Heart right ventricle (tissue), 16 donors: Measurements from ENCODE around the gene ARHGEF12. TPM values are rescaled to one million over a fixed set of nuclear protein-coding genes. Genes with fewer than 3 reads are reported as not detected.
A peak's percentile ranks its signal among the peaks of the same experiment; 100 is the strongest.

ENCODE experiments used
- ATAC-seq, 8 donors: fragments of 200-7000 bp; cut with Tn5 transposase; one replicate each; pipeline ENCODE4 v1.9.1; 2020; ENCODE audit warnings: mild to moderate bottlenecking in 8 of 8, moderate library complexity in 8 of 8, moderate number of reproducible peaks in 1 of 8
- DNase-seq, 2 donors: peaks; one replicate each; pipeline ENCODE4 v3.0.0-alpha.2; 2020
- H3K27ac ChIP-seq, 10 donors: fragments of 200-600 bp; sonication (generic) in 2 of 10; one replicate each; pipeline versions ENCODE4 v1.5.0 to v1.8.0; 2020 to 2022; ENCODE audit warnings: mild to moderate bottlenecking in 3 of 10
- H3K27me3 ChIP-seq, 7 donors: fragments of 200-600 bp; one replicate each; pipeline ENCODE4 v1.8.0; 2021 to 2022; ENCODE audit warnings: mild to moderate bottlenecking in 2 of 7
- H3K36me3 ChIP-seq, 9 donors: fragments of 200-600 bp; sonication (generic) in 1 of 9; one replicate each; pipeline versions ENCODE4 v1.5.0 to v1.8.0; 2020 to 2022; ENCODE audit warnings: mild to moderate bottlenecking in 2 of 9
- H3K4me1 ChIP-seq, 9 donors: fragments of 200-600 bp; sonication (generic) in 1 of 9; one replicate each; pipeline versions ENCODE4 v1.5.0 to v1.8.0; 2020 to 2022; ENCODE audit warnings: mild to moderate bottlenecking in 4 of 9
- H3K4me3 ChIP-seq, 10 donors: fragments of 200-600 bp; sonication (generic) in 2 of 10; one replicate each; pipeline versions ENCODE4 v1.5.0 to v1.8.0; 2020 to 2022; ENCODE audit warnings: mild to moderate bottlenecking in 7 of 10, moderate library complexity in 2 of 10
- H3K9me3 ChIP-seq, 11 donors: fragments of 200-600 bp in 10 of 11; sonication (generic) in 2 of 11; one replicate each; pipeline versions ENCODE4 v1.5.0 to v1.8.0; 2013 to 2022; ENCODE audit warnings: mild to moderate bottlenecking in 2 of 11, control low read depth in 1 of 11, moderate library complexity in 1 of 11
- WGBS, 2 donors: extraction: QIAGEN DNeasy Blood & Tissue Kit; methylation state at CpG; one replicate each; pipeline ENCODE4 v1.1.7; 2013; ENCODE audit warnings: inconsistent platforms in 1 of 2; 5-methylcytosine and 5-hydroxymethylcytosine counted together
- intact Hi-C, 10 donors: fragments of 100-400 bp; cut with DNase I; formaldehyde crosslinking; loops; one replicate each; pipeline versions ENCODE4 v1.11.1 to v1.14.2; 2022
- polyA plus RNA-seq, 2 donors: library from polyadenylated mRNA; stranded (reverse); fragments of 200-250 nt; gene quantifications; one replicate each; pipeline ENCODE4 v1.2.3, GENCODE V29; 2013
- total RNA-seq, 10 donors: library from RNA; stranded (reverse); fragmentation: NEBNext Ultra II Directional in 3 of 10; extraction: Animal tissue kit (Norgen Biotek cat#: 25700) in 3 of 10; gene quantifications; one replicate each; pipeline versions ENCODE4 v1.2.1 to v1.2.4, GENCODE V29; 2021 to 2023
- TF ChIP-seq, protein P1 (sequence below), 9 donors: fragments of 200-600 bp; sonication (generic) in 2 of 9; IDR thresholded peaks; one replicate each; pipeline versions ENCODE4 v1.5.0 to v1.8.0; 2021 to 2022; ENCODE audit warnings: antibody characterized with exemption in 9 of 9, mild to moderate bottlenecking in 5 of 9, moderate library complexity in 1 of 9
- donor health status: Arrhythmogenic right ventricular cardiomyopathy.
- donor health status: ischemic (EF 13 %, LVEDD 7.1; RV severe dilation, severe dysfunction).
- donor health status: healthy with polysubstance abuse.
- donor health status: DM: no; HTN: yes; CAD: no.
- donor health status: DM: no; HTN: no; CAD: no.
- donor health status: ischemic (EF 25% LVEDD 6.9; RV normal size, moderate dysfunction).
- donor health status: ischemic (EF 25% LVEDD 5.7; RV mildly dilated, moderate dysfunction).
- donor health status: healthy.
- donor health status: DM: yes; HTN: yes; CAD: no.
- donor health status: Ischemic cardiomyopathy.
- donor health status: ischemic (EF 35%, LVEDD 5.7; RV mildly dilated, moderate dysfunction).
- donor health status: nonischemic (EF 11% LVEDD 7.7; RV severe dilation, severe dysfunction).
- donor health status: DM: yes; HTN: yes; CAD: no.
- donor health status: PGD.
- donor health status: ischemic (EF 29% LVEDD 5.4; RV normal size, mild dysfunction).
- donor health status: nonischemic (EF 23%, LVEDD 6.1; RV moderate dilation, normal function).

Gene ARHGEF12
- total and polyA plus RNA-seq, 12 donors = 20.0 to 155 (median 110) TPM

GRCh38 chr11:120357620-120358019 lies 21.4 kb downstream of the ARHGEF12 start:
- ATAC-seq (no peak), DNase-seq (no peak)
- Histone ChIP-seq H3K27ac (no peak overlapping the region), H3K4me3 (no peak overlapping the region), H3K36me3 (no peaks in the 10 kb centered on the region), H3K27me3 (peaks cover 0 to 88% (median 0%) of the 10 kb centered on the region in 7 donors), H3K9me3 (no peaks in the 10 kb centered on the region), H3K4me1 (peaks cover 0 to 98% (median 73%) of the 10 kb centered on the region in 9 donors)
- intact Hi-C loops = no loop called here
- TF ChIP-seq, protein P1, sequence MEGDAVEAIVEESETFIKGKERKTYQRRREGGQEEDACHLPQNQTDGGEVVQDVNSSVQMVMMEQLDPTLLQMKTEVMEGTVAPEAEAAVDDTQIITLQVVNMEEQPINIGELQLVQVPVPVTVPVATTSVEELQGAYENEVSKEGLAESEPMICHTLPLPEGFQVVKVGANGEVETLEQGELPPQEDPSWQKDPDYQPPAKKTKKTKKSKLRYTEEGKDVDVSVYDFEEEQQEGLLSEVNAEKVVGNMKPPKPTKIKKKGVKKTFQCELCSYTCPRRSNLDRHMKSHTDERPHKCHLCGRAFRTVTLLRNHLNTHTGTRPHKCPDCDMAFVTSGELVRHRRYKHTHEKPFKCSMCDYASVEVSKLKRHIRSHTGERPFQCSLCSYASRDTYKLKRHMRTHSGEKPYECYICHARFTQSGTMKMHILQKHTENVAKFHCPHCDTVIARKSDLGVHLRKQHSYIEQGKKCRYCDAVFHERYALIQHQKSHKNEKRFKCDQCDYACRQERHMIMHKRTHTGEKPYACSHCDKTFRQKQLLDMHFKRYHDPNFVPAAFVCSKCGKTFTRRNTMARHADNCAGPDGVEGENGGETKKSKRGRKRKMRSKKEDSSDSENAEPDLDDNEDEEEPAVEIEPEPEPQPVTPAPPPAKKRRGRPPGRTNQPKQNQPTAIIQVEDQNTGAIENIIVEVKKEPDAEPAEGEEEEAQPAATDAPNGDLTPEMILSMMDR (IDR thresholded peaks at IDR 0.05) = no peak
- 94 to 96% methylated on average over 6 of the region's 6 CpGs for WGBS, 2 donors

- Histone ChIP-seq H3K36me3 (no peaks in the 10 kb centered on the region), H3K27me3 (peaks cover 0 to 81% (median 0%) of the 10 kb centered on the region in 7 donors)
- WGBS, 2 donors = 89 to 90% methylated on average over 3 of the region's 3 CpGs
Observed at GRCh38 chr11:120358729-120359128, 22.5 kb downstream of the ARHGEF12 start.

GRCh38 chr11:120363436-120363835 lies 27.2 kb downstream of the ARHGEF12 start:
- Histone ChIP-seq H3K9me3 (no peaks in the 10 kb centered on the region), H3K27ac (peak overlapping the region in 3 of 10 donors; percentile 31 to 49 (median 39)), H3K36me3 (no peaks in the 10 kb centered on the region), H3K4me1 (peaks cover 0 to 79% (median 38%) of the 10 kb centered on the region in 9 donors), H3K4me3 (no peak overlapping the region), H3K27me3 (peaks cover 0 to 53% (median 0%) of the 10 kb centered on the region in 7 donors)
- ATAC-seq (no peak), DNase-seq (no peak)
- TF ChIP-seq, protein P1 (IDR thresholded peaks at IDR 0.05) = no peak
- intact Hi-C loops = no loop called here

More at GRCh38 chr11:120358729-120359128, 22.5 kb downstream of the ARHGEF12 start:
- intact Hi-C loops = no loop called here
- Histone ChIP-seq H3K4me1 (peaks cover 0 to 99% (median 65%) of the 10 kb centered on the region in 9 donors), H3K4me3 (no peak overlapping the region), H3K9me3 (no peaks in the 10 kb centered on the region), H3K27ac (no peak overlapping the region)
- ATAC-seq = peak in 1 of 8 donors; percentile 10
- TF ChIP-seq, protein P1 (IDR thresholded peaks at IDR 0.05) = no peak
- no peak for DNase-seq

DNA sequence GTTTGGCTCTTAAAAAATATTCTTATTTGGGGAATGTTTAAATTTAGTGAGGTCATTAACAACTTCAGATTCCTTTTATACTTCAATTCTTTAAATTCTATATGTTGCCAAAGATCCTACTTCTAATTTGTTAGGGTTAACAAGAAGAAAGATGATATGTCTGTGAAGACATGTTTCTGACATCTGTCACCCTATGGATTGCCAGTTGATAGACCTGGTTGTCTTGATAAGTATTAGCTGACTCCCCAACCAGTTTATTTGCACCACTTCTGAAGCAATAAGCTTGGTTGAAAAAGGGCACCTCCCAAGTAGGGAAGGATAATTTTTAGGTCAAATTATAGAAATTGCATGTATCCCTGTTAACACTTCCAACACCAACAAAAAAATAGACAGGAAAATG lies 29.3 kb downstream of the ARHGEF12 start:
- no peak overlapping the region for H3K4me3 ChIP-seq
- H3K9me3 ChIP-seq = no peaks in the 10 kb centered on the region
- no peak overlapping the region for H3K27ac ChIP-seq
- ATAC-seq (no peak), DNase-seq (no peak)
- no peaks in the 10 kb centered on the region for H3K36me3 ChIP-seq
- intact Hi-C loops = no loop called here
- TF ChIP-seq, protein P1 (IDR thresholded peaks at IDR 0.05) = no peak
- H3K4me1 ChIP-seq = peaks cover 0 to 80% (median 38%) of the 10 kb centered on the region in 9 donors
- H3K27me3 ChIP-seq = peaks cover 0 to 43% (median 0%) of the 10 kb centered on the region in 7 donors
